Choroid plexus epithelial cell (primary cell): ENCODE data around the gene PPP1R12B.
A peak's percentile ranks its signal among the peaks of the same experiment; 100 is the strongest.
"Not testable (repeated sequence)": the region's sequence is repeated elsewhere in the genome, so short reads cannot be mapped to it uniquely, and the experiment has no call there.

Source experiments
- DNase-seq: peaks from one replicate; pipeline ENCODE4 v3.0.0-alpha.2; 2010; ENCODE audit warnings: low read depth
- H3K4me3 ChIP-seq: 2 replicates; pipeline ENCODE4 v1.5.1; 2011; ENCODE audit warnings: low read depth, mild to moderate bottlenecking, control low read depth, low read length, moderate library complexity
- TF ChIP-seq, protein P1 (sequence below): conservative IDR thresholded peaks from 2 replicates; pipeline ENCODE4 v1.5.1; 2011; ENCODE audit warnings: low read depth, mild to moderate bottlenecking, control low read depth, inconsistent platforms, low read length, moderate library complexity

PPP1R12B gene

DNA sequence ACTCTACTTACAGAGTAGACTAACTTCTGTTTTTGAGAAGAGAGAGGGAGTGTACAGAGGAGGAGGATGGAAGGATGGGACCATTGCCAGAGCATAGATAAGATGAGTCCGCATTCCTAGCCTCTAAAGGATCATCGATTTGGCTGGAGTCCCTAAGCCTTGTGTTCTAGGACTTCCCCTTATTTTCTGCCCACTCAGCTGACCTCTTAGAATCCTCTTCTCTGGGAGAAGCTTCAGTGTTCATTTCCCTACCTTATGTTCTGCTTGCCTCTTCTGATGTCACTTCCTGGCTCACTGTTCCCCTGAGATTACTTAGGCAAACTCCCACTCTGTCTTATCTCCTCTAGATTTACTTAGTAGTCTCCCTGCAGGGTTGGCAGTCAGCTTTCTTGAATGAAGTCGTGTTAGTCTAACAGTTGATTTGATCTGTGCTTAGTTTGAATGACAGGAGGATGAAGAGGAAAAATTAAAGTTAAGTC lies 205.1 kb downstream of the PPP1R12B start:
- H3K4me3 ChIP-seq, result no peak overlapping the region
- DNase-seq, result peak; percentile 91
- TF ChIP-seq, protein P1, sequence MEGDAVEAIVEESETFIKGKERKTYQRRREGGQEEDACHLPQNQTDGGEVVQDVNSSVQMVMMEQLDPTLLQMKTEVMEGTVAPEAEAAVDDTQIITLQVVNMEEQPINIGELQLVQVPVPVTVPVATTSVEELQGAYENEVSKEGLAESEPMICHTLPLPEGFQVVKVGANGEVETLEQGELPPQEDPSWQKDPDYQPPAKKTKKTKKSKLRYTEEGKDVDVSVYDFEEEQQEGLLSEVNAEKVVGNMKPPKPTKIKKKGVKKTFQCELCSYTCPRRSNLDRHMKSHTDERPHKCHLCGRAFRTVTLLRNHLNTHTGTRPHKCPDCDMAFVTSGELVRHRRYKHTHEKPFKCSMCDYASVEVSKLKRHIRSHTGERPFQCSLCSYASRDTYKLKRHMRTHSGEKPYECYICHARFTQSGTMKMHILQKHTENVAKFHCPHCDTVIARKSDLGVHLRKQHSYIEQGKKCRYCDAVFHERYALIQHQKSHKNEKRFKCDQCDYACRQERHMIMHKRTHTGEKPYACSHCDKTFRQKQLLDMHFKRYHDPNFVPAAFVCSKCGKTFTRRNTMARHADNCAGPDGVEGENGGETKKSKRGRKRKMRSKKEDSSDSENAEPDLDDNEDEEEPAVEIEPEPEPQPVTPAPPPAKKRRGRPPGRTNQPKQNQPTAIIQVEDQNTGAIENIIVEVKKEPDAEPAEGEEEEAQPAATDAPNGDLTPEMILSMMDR, result no peak

DNA sequence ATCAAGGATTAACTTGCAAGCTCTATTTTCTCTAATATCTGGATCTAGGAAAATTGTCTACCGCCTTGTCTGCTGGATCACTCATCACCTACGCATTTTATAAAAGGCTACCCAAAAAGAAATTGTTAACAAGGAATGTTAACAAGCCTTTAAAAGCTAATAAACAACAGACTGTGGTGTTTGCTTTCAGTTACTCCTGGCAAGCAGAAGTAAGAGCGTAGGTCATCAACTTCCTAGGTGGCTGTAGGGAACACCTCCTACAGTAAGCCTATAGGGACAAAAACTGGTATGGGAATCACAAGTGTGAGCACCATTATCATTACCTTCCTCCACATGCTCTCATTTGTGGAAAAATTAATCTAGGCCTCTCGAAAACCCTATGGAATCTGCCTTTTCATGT lies 206.1 kb downstream of the PPP1R12B start:
- not testable (repeated sequence) for H3K4me3 ChIP-seq, DNase-seq

DNA sequence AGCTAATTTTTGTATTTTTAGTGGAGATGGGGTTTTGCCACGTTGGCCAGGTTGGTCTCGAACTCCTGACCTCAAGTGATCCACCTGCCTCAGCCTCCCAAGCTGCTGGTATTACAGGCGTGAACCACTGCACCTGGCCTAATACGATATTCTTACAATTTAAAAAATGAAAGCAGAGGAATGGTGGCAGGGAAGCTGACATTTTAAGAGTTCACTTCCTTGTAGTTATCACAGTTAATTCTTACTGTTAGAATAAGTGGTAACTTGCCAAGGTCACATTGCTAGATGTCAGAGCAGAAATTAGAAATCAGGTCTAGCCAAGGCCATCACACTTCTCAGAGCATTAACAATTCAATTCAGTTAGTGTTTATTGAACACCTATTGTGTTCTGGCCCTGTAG lies 207.5 kb downstream of the PPP1R12B start:
- H3K4me3 ChIP-seq, DNase-seq: not testable (repeated sequence)

DNA sequence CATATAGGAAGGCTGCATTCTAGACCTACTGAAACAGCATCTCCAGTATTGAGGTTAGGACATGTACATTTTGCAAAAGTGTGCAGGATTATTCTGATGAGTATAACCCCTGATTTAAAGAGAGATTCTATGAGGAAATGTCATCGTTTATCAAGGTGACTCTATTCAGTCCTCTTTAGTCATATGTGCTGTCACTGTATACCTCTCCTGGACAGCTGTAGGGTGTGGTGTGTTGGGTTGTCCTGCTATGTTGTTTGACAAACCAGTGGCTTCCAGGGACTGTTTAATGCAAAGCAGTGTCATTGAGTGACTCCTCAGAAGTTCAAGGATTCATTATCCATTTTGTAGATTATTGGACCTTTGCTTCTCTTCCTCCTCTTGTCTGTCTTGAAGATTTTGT lies 209.2 kb downstream of the PPP1R12B start:
- not testable (repeated sequence) for DNase-seq, H3K4me3 ChIP-seq

DNA sequence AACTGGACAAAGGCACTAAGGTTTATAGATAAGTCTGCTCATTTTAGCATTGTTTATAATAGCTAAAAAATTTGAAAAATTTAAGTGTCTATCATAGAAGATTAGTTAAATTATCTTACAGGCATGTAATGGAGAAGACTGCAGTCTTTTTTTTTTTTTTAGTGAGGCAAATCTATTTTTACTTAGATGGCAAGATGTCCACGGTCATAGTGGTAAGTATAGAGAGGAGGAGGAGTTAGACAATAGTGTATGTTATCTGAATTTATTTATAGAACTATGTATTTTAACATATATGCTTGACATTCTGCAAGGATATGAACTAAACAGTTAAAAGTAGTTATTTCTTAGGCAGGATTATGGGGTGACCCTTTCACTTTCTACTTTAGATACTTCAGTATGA lies 212.7 kb downstream of the PPP1R12B start:
- TF ChIP-seq, protein P1, result no peak
- DNase-seq, result no peak

DNA sequence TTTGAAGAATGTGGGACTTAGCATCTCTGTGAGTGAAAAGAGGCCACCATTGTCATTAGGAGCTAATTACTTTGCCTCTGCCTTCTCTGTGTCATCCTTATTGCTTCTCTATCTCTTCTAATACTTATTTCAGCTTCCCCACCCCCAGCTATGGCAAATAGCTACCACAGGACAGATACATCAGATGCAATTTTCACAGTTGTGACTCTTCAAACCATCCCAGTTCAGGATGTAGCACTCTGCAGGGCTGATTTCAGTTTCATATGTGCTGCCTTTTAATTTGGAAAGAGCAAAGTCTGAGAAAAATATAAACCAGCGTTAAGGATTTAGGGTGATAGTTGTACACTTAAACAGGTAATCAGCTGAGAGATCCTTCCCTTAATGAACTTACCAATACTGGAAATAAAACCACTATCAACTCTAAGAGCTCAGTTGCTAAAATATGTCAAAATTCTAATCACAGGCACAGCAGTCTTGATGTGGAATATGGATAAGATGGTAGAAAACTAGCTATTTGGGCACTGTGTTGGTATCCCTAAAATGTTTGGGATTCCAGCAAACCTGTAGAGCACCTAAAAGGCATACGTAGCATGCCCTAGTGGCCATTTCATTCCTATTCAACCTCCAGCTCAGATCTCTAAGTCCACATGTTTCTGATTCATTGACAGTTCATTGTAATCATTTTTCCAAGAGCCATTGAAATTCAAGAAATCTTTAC lies 213.4 kb downstream of the PPP1R12B start:
- H3K4me3 ChIP-seq, result no peak overlapping the region
- TF ChIP-seq, protein P1, result peak; percentile 27
- peak; percentile 10 for DNase-seq

More for the DNA sequence above, 212.7 kb downstream of the PPP1R12B start:
- H3K4me3 ChIP-seq, result no peak overlapping the region

DNA sequence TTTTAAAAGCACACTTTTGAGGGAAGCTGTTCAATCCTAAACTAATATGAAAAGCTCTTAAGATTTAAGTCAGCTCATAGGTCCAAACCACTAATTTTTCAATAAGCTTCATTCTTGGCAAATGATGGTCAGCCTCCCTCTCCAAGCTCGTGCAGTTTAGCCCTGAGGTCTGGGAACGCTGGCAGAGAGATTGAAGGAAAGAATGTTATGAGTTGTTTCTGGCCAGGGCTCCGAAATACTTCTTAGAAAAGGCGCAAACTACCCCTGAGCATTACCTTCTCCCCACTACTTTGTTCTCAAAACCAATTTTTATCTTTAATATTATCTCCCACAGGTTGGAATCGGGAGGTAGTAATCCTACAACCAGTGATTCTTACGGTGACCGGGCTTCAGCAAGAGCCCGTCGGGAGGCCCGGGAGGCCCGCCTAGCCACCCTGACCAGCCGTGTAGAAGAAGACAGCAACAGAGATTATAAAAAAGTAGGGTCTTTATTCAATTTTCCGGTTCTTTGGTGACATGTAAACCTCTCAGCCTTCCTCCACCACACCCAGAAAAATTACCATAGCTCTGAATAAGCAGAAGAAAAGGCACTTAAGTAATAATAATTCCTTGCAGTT lies 214.1 kb downstream of the PPP1R12B start:
- H3K4me3 ChIP-seq, result no peak overlapping the region
- TF ChIP-seq, protein P1, result no peak

DNA sequence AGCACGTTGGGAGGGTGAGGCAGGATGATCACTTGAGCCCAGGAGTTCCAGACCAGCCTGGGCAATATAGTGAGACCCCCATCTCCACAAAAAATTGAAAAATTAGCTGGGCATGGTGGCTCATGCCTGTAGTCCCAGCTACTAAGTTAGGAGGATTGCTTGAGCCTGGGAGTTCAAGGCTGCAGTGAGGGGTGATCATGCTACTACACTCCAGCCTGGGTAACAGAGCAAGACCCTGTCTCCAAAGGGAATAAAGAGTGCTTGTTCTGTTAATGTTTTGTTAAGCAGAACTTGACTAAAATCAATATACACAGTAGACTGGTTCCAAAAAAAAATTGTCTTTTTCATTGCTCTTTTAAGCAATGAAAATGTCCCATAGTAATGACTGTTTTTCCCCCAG lies 215.3 kb downstream of the PPP1R12B start:
- H3K4me3 ChIP-seq, result no peak overlapping the region
- DNase-seq, result no peak
- TF ChIP-seq, protein P1, result no peak

More for the DNA sequence above, 214.1 kb downstream of the PPP1R12B start:
- DNase-seq, result no peak
